Embryonic facial prominence (tissue), 1 donor: ENCODE results near the gene IL15.
"Not testable (repeated sequence)": the region's sequence is repeated elsewhere in the genome, so short reads cannot be mapped to it uniquely, and the experiment has no call there.

ENCODE experiments used
- DNase-seq: peaks from one replicate; pipeline ENCODE4 v3.0.0-alpha.2; 2016; ENCODE audit errors: extremely low spot score

Gene IL15

GRCh38 chr4:141646969-141647368 lies 10.6 kb downstream of the IL15 start:
- DNase-seq, result no peak

- DNase-seq, result no peak
These were observed 11.6 kb downstream of the IL15 start for GRCh38 chr4:141647966-141648365.

- no peak for DNase-seq
These were observed 15.9 kb downstream of the IL15 start for GRCh38 chr4:141652161-141652778.

GRCh38 chr4:141654098-141654497 lies 17.7 kb downstream of the IL15 start:
- no peak for DNase-seq

DNA sequence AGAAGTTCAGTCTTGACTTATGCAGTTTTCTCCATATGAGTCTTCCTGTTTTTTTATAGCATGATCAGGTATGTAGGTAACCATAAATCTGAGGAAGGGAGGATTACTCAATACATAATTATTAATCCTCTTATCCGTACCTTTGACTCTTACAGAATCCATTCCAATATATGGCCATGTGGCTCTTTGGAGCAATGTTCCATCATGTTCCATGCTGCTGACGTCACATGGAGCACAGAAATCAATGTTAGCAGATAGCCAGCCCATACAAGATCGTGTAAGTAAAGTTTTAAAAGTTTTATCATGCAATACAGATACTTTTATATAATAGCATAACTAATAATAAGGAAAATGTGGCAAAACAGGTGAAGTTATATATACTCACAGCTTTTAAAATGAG lies 19.6 kb downstream of the IL15 start:
- no peak for DNase-seq

DNA sequence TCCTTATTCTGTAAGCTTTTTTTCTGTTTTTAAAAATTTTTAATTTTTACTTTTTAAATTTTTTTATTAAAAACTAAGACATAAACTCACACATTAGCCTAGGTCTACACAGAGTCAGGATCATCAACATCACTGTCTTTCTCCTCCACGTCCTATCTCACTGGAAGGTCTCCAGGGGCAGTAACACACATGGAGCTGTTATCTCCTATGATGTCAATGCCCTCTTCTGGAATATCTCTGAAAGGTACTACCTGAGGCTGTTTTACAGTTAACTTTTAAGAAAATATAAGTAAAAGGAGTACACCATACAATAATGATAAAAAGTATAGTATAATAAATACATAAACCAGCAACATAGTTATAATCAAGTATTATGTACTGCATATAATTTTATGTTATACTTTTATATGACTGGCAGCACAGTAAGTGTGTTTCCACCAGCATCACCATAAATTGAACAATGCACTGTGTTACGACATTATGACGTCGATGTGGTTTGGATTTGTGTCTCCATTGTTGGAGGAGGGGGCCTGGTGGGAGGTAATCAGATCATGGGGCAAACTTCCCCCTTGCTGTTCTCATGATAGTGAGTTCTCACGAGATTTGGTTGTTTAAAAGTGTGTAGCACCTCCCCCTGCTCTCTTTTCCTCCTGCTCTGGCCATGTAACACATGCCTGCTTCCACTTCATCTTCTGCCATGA lies 21.3 kb downstream of the IL15 start:
- DNase-seq, result no peak

- no peak for DNase-seq
These were observed 21.9 kb downstream of the IL15 start for GRCh38 chr4:141658309-141658708.

- DNase-seq, result no peak
These were observed 23.2 kb downstream of the IL15 start for GRCh38 chr4:141659539-141659938.

- no peak for DNase-seq
These were observed 24.5 kb downstream of the IL15 start for GRCh38 chr4:141660880-141661279.

DNA sequence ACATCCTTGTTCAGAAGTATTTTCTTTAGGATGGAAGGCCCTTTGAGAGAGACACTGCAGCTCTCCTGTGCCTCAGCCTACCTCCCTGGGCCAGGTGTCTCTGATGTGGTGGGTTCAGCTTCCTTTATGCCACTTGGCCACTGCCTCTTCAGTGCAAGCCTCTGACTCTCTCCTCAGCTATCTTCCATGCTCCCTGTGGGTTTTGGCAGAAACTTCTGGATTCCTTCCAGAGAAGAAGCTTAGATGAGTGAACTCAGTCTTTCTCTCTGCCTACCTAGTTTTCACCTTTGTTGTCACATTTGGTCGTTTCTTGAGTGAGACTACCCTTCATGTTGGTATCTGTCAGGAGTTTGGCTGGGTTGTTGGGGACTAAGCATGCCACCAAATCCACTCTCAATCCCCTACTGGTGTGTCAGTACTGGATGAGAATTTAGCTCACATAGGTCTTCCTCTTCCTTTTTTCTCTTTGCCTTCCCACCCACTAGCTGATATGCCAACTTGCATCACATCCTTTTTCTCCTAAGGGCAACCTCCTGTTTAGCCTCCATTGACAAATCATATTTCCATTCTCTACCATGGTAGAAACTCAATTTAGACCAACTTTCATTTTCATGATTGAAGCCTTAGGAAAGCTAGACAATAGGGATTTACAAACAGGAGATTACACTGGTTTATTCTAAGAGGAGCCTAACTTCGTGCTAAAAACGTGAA lies 32.0 kb downstream of the IL15 start:
- no peak for DNase-seq

DNA sequence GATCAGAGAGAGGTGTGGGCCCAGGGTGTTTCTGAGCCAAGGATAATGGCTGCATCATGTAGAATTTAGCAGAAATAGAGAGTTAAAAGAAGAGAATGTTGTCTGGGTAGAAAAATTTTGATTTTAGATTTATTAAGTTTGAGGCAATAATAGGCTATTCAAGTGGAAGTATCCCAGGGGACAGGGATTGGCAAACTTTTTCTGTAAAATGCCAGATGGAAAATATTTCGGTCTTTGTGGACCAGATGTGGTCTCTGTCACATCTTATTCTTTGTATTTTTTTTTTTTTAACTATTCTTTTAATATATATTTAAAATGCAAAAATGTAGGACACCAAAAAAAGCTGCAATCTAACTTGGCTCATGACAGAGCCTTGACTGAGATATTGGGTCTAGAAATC lies 33.1 kb downstream of the IL15 start:
- no peak for DNase-seq

GRCh38 chr4:141675384-141675783 lies 39.0 kb downstream of the IL15 start:
- no peak for DNase-seq

GRCh38 chr4:141676087-141676670 lies 39.8 kb downstream of the IL15 start:
- no peak for DNase-seq

DNA sequence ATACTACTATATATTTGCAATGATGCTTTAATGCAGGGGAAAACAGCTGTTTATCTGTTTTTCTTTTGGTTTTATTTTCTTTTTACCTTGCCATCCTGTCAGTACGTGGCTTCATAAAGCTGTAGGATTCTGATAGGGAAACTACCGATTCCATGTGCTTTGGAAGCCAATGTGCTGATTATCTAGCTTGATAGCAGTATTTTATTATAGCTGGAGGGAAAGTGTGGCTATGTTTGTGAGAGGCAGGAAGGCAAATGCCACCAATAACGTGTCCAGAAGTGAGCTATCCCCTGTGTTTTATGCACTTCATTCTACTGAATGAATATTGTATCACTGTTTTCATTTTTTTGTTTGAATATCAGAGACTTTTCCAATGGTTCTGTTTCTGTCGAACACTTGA lies 43.7 kb downstream of the IL15 start:
- DNase-seq, result no peak

- no peak for DNase-seq
These were observed 48.4 kb downstream of the IL15 start for GRCh38 chr4:141684785-141685184.

GRCh38 chr4:141686146-141686775 lies 49.9 kb downstream of the IL15 start:
- no peak for DNase-seq

DNA sequence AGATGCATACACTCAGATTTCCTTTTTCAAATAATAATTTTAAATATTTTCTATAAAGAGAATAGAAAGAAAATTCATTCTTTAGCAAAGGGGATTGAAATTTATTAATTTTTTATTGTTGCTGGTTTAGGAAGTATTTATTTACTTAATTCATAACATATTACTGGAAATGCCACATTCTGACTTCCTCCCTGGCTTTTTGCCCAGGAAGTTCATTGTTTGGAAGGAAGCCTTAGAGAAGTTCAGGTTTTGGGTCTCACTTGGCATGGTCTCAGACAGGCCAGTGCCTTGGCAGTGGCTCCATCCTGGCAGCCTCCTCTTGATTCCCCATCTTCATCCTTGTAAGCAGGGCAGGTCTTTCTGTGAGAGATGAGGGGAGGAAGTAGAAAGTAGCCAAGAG lies 50.5 kb downstream of the IL15 start:
- DNase-seq, result no peak

DNA sequence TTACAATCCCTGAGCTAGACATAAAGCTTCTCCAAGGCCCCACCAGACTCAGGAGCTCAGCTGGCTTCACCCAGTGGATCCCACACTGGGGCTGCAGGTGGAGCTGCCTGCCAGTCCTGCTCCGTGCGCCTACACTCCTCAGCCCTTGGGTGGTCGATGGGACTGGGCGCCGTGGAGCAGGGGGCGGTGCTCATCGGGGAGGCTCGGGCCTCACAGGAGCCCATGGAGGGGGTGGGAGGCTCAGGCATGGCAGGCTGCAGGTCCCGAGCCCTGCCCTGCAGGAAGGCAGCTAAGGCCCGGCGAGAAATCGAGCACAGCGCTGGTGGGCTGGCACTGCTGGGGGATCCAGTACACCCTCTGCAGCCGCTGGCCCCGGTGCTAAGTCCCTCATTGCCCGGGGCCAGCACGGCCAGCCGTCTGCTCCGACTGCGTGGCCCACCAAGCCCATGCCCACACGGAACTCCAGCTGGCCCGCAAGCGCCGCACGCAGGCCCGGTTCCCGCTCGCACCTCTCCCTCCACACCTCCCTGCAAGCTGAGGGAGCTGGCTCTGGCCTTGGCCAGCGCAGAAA lies 53.4 kb downstream of the IL15 start:
- not testable (repeated sequence) for DNase-seq

GRCh38 chr4:141691247-141691646 lies 54.9 kb downstream of the IL15 start:
- not testable (repeated sequence) for DNase-seq

- DNase-seq, result no peak
These were observed 55.7 kb downstream of the IL15 start for GRCh38 chr4:141692081-141692480.

GRCh38 chr4:141697116-141697515 lies 60.7 kb downstream of the IL15 start:
- DNase-seq, result no peak
